Measurements from ENCODE around the gene HNF4A.

Gene HNF4A

GRCh38 chr20:44423480-44423879, 68.0 kb downstream of the HNF4A start:
- H3K9me3 ChIP-seq (ENCODE audit: control insufficient read depth in 1 of 2, low read length in 2 of 2): no peaks in the 10 kb centered on the region
- H3K27ac ChIP-seq (ENCODE audit: low read length): no peak overlapping the region
- H3K27me3 ChIP-seq (ENCODE audit: low read depth, low read length): no peaks in the 10 kb centered on the region
- peaks cover 0 to 5% of the 10 kb centered on the region in 2 donors for H3K36me3 ChIP-seq (ENCODE audit: control insufficient read depth in 1 of 2, insufficient read depth in 2 of 2, low read length in 2 of 2)
- H3K4me3 ChIP-seq (ENCODE audit: low read depth in 1 of 2, low read length in 2 of 2): no peak overlapping the region
- no peaks in the 10 kb centered on the region for H3K4me1 ChIP-seq (ENCODE audit: control insufficient read depth in 1 of 2, insufficient read depth in 2 of 2, low read length in 2 of 2)

GRCh38 chr20:44424039-44424495, 68.6 kb downstream of the HNF4A start:
- Histone ChIP-seq H3K4me3 (ENCODE audit: low read depth in 1 of 2, low read length in 2 of 2) (no peak overlapping the region), H3K27me3 (ENCODE audit: low read depth, low read length) (no peaks in the 10 kb centered on the region), H3K27ac (ENCODE audit: low read length) (no peak overlapping the region)

GRCh38 chr20:44425923-44426322, 70.4 kb downstream of the HNF4A start:
- no peak overlapping the region for H3K27ac ChIP-seq (ENCODE audit: low read length)
- no peak overlapping the region for H3K4me3 ChIP-seq (ENCODE audit: low read depth in 1 of 2, low read length in 2 of 2)
- H3K36me3 ChIP-seq (ENCODE audit: control insufficient read depth in 1 of 2, insufficient read depth in 2 of 2, low read length in 2 of 2): peaks cover 0 to 5% of the 10 kb centered on the region in 2 donors
- no peaks in the 10 kb centered on the region for H3K4me1 ChIP-seq (ENCODE audit: control insufficient read depth in 1 of 2, insufficient read depth in 2 of 2, low read length in 2 of 2)
- no peaks in the 10 kb centered on the region for H3K9me3 ChIP-seq (ENCODE audit: control insufficient read depth in 1 of 2, low read length in 2 of 2)
- H3K27me3 ChIP-seq (ENCODE audit: low read depth, low read length): no peaks in the 10 kb centered on the region

More at GRCh38 chr20:44424039-44424495, 68.6 kb downstream of the HNF4A start:
- H3K9me3 ChIP-seq (ENCODE audit: control insufficient read depth in 1 of 2, low read length in 2 of 2): no peaks in the 10 kb centered on the region
- no peaks in the 10 kb centered on the region for H3K4me1 ChIP-seq (ENCODE audit: control insufficient read depth in 1 of 2, insufficient read depth in 2 of 2, low read length in 2 of 2)
- peaks cover 0 to 5% of the 10 kb centered on the region in 2 donors for H3K36me3 ChIP-seq (ENCODE audit: control insufficient read depth in 1 of 2, insufficient read depth in 2 of 2, low read length in 2 of 2)

GRCh38 chr20:44426879-44427790, 71.6 kb downstream of the HNF4A start:
- H3K4me1 ChIP-seq (ENCODE audit: control insufficient read depth in 1 of 2, insufficient read depth in 2 of 2, low read length in 2 of 2): no peaks in the 10 kb centered on the region
- H3K4me3 ChIP-seq (ENCODE audit: low read depth in 1 of 2, low read length in 2 of 2): no peak overlapping the region
- H3K27me3 ChIP-seq (ENCODE audit: low read depth, low read length): peaks cover 6% of the 10 kb centered on the region
- peaks cover 0 to 5% of the 10 kb centered on the region in 2 donors for H3K36me3 ChIP-seq (ENCODE audit: control insufficient read depth in 1 of 2, insufficient read depth in 2 of 2, low read length in 2 of 2)
- H3K27ac ChIP-seq (ENCODE audit: low read length): no peak overlapping the region
- H3K9me3 ChIP-seq (ENCODE audit: control insufficient read depth in 1 of 2, low read length in 2 of 2): no peaks in the 10 kb centered on the region

- no peak overlapping the region for H3K27ac ChIP-seq (ENCODE audit: low read length)
- peaks cover 0 to 5% of the 10 kb centered on the region in 2 donors for H3K36me3 ChIP-seq (ENCODE audit: control insufficient read depth in 1 of 2, insufficient read depth in 2 of 2, low read length in 2 of 2)
- no peaks in the 10 kb centered on the region for H3K4me1 ChIP-seq (ENCODE audit: control insufficient read depth in 1 of 2, insufficient read depth in 2 of 2, low read length in 2 of 2)
These were observed 72.3 kb downstream of the HNF4A start for GRCh38 chr20:44427804-44428173.

GRCh38 chr20:44428174-44429016, 72.9 kb downstream of the HNF4A start:
- Histone ChIP-seq H3K9me3 (ENCODE audit: control insufficient read depth in 1 of 2, low read length in 2 of 2) (no peaks in the 10 kb centered on the region), H3K27ac (ENCODE audit: low read length) (no peak overlapping the region), H3K27me3 (ENCODE audit: low read depth, low read length) (peaks cover 6% of the 10 kb centered on the region), H3K4me1 (ENCODE audit: control insufficient read depth in 1 of 2, insufficient read depth in 2 of 2, low read length in 2 of 2) (no peaks in the 10 kb centered on the region), H3K4me3 (ENCODE audit: low read depth in 1 of 2, low read length in 2 of 2) (no peak overlapping the region), H3K36me3 (ENCODE audit: control insufficient read depth in 1 of 2, insufficient read depth in 2 of 2, low read length in 2 of 2) (peaks cover 0 to 5% of the 10 kb centered on the region in 2 donors)

More at GRCh38 chr20:44427804-44428173, 72.3 kb downstream of the HNF4A start:
- Histone ChIP-seq H3K27me3 (ENCODE audit: low read depth, low read length) (peaks cover 6% of the 10 kb centered on the region), H3K4me3 (ENCODE audit: low read depth in 1 of 2, low read length in 2 of 2) (no peak overlapping the region), H3K9me3 (ENCODE audit: control insufficient read depth in 1 of 2, low read length in 2 of 2) (no peaks in the 10 kb centered on the region)

- Histone ChIP-seq H3K27me3 (ENCODE audit: low read depth, low read length) (peaks cover 6% of the 10 kb centered on the region), H3K9me3 (ENCODE audit: control insufficient read depth in 1 of 2, low read length in 2 of 2) (no peaks in the 10 kb centered on the region), H3K4me1 (ENCODE audit: control insufficient read depth in 1 of 2, insufficient read depth in 2 of 2, low read length in 2 of 2) (no peaks in the 10 kb centered on the region), H3K4me3 (ENCODE audit: low read depth in 1 of 2, low read length in 2 of 2) (no peak overlapping the region), H3K36me3 (ENCODE audit: control insufficient read depth in 1 of 2, insufficient read depth in 2 of 2, low read length in 2 of 2) (peaks cover 0 to 4% of the 10 kb centered on the region in 2 donors), H3K27ac (ENCODE audit: low read length) (no peak overlapping the region)
These were observed 73.5 kb downstream of the HNF4A start for GRCh38 chr20:44429017-44429339.

- Histone ChIP-seq H3K4me3 (ENCODE audit: low read depth in 1 of 2, low read length in 2 of 2) (no peak overlapping the region), H3K27ac (ENCODE audit: low read length) (no peak overlapping the region), H3K4me1 (ENCODE audit: control insufficient read depth in 1 of 2, insufficient read depth in 2 of 2, low read length in 2 of 2) (no peaks in the 10 kb centered on the region), H3K9me3 (ENCODE audit: control insufficient read depth in 1 of 2, low read length in 2 of 2) (no peaks in the 10 kb centered on the region), H3K36me3 (ENCODE audit: control insufficient read depth in 1 of 2, insufficient read depth in 2 of 2, low read length in 2 of 2) (no peaks in the 10 kb centered on the region), H3K27me3 (ENCODE audit: low read depth, low read length) (peaks cover 6% of the 10 kb centered on the region)
These were observed 74.1 kb downstream of the HNF4A start for GRCh38 chr20:44429419-44430269.

- no peaks in the 10 kb centered on the region for H3K36me3 ChIP-seq (ENCODE audit: control insufficient read depth in 1 of 2, insufficient read depth in 2 of 2, low read length in 2 of 2)
- no peak overlapping the region for H3K27ac ChIP-seq (ENCODE audit: low read length)
- no peak overlapping the region for H3K4me3 ChIP-seq (ENCODE audit: low read depth in 1 of 2, low read length in 2 of 2)
- H3K4me1 ChIP-seq (ENCODE audit: control insufficient read depth in 1 of 2, insufficient read depth in 2 of 2, low read length in 2 of 2): no peaks in the 10 kb centered on the region
- H3K27me3 ChIP-seq (ENCODE audit: low read depth, low read length): peaks cover 6% of the 10 kb centered on the region
- no peaks in the 10 kb centered on the region for H3K9me3 ChIP-seq (ENCODE audit: control insufficient read depth in 1 of 2, low read length in 2 of 2)
These were observed 75.0 kb downstream of the HNF4A start for GRCh38 chr20:44430270-44431065.

GRCh38 chr20:44431118-44431501, 75.6 kb downstream of the HNF4A start:
- Histone ChIP-seq H3K9me3 (ENCODE audit: control insufficient read depth in 1 of 2, low read length in 2 of 2) (no peaks in the 10 kb centered on the region), H3K36me3 (ENCODE audit: control insufficient read depth in 1 of 2, insufficient read depth in 2 of 2, low read length in 2 of 2) (no peaks in the 10 kb centered on the region), H3K27ac (ENCODE audit: low read length) (no peak overlapping the region), H3K4me1 (ENCODE audit: control insufficient read depth in 1 of 2, insufficient read depth in 2 of 2, low read length in 2 of 2) (no peaks in the 10 kb centered on the region), H3K27me3 (ENCODE audit: low read depth, low read length) (peaks cover 6% of the 10 kb centered on the region), H3K4me3 (ENCODE audit: low read depth in 1 of 2, low read length in 2 of 2) (no peak overlapping the region)
